Endothelial cell of hepatic sinusoid (primary cell): ENCODE measurements around the gene POPDC2.

Experiments used
- in situ Hi-C: cut with HindIII; loops from 2 replicates; pipeline ENCODE4 v1.10.0; 2017; ENCODE audit warnings: low sequenced_read_pairs

Gene POPDC2

DNA sequence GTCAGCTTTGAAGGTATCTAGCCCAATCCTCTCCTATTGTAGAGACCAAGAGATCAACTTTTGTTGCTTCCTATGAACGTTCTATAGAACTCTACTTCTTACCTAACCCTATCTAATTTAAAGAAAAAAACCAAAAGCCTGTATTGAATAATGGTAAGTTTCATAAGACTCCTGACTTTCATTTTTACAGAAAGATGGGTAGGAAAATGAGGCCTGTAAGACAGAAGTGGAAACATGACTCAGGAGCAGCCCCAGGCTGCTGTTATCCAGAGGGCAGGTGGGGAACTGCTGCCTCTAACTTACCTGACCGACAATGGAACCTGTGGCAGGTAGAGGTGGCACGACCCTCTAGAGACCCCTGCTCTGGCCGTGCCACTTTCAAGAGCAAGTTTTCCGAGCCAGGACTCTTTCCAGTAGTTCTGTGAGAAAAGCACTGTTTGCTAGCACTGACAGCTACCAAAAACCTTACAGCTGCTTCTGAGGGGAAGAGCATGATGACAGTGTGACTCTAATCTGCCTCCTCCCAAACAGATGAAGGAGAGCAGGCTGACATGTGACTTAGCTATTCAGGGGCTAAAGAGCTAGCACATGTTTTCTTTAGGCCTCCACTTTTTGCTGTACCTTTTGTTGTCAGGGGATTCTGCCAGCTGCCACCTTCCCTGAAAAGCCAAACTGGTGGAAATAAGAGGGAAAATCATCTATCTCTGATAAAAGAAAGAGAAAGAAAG, 17.5 kb downstream of the POPDC2 start:
- in situ Hi-C loops: no loop called here

DNA sequence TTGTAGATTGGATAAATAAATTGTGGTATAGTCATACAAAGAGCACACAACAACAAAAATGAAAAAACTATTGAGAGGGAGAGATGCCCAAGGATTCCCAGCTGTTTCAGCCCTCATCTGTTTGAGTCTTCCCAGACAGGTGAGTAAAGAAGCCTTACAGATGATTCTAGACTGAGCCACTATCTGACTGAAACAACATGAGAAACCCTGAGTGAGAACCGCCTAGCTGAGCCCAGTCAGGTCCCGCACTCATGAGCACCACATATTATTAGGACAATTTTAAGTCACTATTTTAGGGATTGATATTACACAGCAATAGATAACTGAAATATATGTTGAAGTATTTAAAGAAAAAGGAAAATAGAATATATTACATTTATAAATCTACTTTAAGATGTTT, 19.0 kb downstream of the POPDC2 start:
- in situ Hi-C loops: no loop called here

DNA sequence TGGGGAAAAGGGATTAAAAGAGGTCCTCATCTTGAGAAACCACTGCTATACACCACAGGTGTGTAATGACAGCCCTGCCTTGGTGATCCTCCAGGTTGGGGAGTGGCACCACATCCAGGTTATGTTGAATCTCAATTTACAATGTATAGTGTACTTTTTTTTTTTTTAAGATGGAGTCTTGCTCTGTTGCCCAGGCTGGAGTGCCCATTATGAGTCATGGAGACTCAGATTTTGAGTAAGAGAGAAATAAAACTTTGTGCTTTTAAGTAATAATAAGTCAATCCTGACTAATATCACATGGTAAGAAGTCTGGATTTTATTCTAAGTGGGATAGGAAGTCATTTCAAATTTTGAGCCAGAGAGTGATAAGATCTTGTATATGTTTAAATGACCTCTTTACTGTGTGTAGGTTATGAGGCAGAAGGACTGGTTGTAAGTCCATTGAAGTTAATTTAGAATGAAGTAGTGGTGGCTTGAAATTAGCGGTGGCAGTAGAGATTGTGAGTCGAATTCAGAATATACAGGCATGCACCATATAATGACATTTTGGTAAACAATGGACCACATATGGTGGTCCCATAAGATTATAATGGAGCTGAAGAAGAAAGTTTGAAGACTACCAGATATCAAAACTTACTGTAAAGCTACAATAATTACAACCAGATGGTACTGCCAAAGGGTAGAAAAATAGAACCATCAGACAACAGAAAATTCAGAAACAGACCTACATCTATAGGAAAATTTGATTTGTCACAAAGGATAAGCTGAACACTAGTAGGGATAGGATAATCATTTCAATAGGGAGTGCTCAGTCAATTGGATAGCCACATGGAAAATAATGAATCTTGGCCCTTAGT, 20.7 kb downstream of the POPDC2 start:
- in situ Hi-C loops: no loop called here

DNA sequence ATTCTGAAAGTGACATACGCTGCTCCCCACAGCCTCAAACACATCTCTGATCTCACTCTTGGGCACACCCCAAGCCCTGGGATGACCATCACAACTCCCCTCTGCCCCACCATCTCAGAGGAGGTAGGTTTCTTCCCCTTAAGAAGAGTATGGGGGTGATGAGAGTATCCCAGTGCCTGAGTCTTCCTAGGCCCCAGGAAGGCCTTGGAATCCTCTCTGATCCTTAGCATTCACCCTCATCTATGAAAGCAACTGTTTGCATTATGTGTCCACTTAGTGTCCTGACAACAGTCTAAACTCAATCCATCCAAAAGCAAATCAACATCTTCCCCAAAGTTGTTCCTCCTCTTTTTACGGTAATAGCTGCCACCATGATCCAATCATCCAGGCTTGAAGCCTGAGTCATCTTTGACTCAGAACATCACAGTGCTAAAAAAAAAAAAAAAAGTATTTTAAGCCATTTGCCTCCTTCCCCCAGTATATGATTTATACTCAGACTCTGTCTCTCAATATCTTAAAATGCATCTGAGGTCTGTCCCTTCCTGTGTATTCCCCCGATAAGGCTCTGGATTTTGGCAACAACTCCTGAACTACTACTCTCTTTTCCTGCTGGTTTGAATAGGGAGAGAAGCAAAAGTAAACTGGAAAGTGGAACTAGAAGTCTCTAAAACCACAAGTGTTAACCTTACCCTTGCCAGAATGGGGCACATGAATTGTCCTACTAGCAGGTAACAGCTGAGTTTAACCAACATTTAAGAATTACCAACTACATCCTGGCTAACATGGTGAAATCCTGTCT, 22.5 kb downstream of the POPDC2 start:
- in situ Hi-C loops: no loop called here

DNA sequence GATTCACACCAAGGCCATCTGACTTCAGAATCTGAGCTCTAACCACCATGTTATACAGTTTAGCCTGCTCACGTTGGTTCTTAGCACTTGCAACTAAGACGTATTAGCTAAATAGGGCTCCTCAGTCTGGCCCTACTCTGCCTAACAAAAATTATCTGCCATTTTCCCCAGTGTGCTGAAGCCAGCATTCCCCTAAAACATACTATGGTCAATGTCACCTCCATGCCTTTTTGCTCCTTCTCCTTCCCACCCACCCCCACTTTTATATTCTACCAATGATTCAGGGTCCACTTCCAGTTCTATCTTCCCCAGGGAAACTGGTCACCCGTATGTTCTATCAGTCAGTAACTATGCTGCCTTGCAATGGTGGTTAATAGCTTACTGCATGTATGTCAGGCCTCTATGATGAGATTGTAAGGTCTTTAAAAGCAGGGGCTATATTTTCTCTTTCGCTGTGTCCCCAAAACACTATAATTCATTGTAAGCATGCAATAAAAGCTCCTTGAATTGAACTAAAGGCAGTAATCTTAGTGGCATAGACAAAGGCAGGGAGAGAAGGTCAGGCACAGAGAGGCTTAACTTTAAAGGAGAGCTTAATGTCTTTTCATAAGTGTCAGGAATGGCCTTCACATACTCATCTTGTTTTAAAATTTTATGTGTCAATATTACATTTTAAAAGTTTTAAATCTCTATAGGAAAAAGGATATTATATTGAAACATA, 23.3 kb downstream of the POPDC2 start:
- in situ Hi-C loops: no loop called here

DNA sequence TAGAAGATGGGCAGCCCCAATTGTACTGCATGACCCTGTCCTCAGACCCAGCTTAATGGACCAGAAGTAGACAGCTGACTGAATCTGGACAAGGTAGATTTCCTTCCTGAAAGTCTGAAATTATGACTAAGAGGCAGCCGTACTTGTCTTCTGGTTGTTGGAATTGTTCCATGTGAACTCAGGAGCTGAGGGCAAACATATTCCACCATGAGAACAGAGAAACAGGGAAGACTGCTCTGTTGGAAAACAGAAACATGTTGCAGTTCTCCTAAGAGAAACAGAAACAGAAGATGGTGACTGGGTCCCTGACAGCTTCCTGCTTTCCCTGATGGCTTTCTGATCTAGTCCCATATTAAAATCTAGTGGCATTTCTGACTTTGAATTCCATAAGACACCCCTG, 24.1 kb downstream of the POPDC2 start:
- in situ Hi-C loops: no loop called here

DNA sequence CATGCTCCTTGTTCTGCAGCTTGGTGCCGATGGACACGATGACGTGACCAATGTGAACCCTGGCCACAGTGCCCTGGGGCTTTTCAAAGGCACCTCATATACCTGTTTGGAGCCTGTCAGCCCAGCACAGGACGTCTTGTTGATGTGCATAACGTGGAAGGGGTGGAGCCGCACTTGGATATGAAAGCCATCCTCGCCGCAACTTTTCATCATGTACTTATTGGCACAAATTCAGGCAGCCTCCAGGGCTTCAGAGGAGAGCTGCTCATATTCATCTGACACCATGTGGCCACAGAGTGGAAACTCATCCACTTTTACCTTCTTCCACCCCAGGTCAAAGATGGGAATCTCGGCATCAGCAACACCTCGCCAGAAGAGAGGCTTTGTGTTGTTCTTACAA, 24.7 kb downstream of the POPDC2 start:
- in situ Hi-C loops: no loop called here

DNA sequence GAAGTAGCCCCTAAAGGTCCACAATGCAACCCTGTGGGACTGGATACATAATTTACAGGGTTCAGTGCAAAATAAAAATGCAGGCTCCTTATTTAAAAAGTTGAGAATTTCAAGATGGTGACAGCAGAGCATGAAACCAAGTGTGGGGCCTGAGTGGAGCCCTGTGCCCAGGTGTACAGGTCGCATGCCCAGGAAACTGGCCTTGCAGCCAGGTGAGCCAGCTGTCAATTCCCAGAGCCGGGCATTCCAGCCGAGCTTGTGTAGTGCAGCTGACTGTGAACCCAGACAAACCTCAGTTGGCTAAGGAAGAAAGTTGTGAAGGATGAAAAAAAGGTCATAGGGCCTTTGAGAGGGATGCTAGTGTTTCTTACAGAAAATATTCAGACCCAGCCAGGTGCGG, 27.6 kb downstream of the POPDC2 start:
- in situ Hi-C loops: no loop called here

DNA sequence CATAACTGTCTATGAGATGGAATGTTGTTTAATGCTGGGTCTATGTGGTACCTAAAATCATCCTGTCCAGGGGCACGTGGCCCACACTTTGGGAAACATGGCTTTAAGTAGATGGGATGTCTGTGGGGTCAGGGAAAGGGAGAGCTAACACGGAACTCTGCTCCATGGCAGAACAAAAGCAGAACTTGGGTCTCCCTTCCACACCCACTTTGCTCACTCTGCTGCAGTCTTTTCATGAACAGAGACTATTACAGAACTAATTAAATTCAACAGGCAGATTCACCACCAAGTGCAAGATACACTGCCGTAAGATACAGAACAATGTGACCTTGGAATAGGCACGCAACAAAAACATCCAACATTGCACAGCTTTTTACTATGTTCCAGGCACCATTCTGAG, 28.2 kb downstream of the POPDC2 start:
- in situ Hi-C loops: no loop called here

DNA sequence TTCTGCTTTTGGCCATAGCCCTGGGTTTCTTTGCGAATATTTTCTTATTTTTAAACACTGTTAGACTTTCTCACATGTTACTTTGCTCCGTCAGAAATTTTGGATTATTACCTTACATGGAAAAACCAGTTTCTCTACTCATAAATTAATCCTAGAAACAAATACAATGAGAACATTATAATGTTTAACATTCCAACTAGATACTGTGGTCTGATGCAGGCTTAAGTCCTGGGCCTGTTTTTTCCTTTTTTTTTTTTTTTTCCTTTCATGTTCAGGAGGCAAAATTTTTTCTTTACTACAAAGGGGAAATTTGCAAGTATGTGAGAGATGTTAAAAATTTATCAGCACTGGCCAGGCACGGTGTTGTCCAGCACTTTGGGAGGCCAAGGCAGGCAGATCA, 28.9 kb downstream of the POPDC2 start:
- in situ Hi-C loops: no loop called here

DNA sequence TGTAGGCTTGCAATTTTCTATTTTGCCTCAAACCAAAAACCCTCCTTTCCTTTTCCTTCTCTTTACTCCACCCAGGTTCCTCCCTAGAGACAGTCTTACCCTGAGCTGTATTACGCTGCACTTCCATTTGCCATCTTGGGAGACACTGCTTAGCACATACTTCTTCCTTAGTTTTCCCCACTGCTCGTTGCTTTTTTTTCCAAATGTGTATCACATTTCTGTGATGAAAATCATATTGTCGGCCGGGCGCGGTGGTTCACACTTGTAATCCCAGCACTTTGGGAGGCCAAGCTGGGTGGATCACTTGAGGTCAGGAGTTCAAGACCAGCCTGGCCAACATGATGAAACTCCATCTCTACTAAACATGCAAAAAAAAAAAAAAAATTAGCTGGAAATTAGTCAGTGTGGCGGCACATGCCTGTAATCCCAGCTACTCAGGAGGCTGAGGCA, 29.5 kb downstream of the POPDC2 start:
- in situ Hi-C loops: no loop called here

DNA sequence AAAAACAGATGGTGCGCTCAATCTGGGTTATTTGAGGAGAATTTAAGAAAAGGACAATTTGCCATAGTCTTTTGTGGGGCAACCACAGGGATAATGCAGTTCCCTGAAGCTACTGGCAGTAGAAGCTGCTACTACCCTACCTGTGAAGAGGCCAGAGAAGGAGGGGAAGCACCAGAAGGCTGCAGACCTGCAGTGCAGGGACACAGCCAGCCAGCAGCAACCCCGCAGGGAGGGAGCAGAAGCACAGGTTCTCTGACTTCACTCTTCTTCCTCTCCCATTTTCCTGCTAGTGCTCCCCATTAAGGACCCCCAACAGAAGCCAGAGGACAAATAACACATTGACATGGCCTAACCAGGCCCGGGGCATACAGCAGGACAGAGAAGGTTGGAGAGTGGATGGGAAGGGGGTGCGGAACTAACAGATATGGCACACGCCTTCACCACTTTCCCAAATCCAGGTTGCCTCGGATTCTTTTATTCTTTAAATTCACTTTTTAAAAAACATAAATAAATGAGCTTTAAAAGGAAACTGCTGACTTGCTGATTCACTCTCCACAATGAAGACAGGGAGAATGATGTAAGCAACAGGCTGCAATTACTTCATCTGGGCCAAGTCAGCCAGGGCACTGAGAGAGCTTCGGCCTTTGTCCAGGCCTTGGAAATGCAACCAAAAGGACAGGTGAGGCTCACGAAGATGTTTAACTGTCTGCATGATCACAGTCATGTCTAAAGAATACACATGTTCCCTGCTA, 30.1 kb downstream of the POPDC2 start:
- in situ Hi-C loops: no loop called here

DNA sequence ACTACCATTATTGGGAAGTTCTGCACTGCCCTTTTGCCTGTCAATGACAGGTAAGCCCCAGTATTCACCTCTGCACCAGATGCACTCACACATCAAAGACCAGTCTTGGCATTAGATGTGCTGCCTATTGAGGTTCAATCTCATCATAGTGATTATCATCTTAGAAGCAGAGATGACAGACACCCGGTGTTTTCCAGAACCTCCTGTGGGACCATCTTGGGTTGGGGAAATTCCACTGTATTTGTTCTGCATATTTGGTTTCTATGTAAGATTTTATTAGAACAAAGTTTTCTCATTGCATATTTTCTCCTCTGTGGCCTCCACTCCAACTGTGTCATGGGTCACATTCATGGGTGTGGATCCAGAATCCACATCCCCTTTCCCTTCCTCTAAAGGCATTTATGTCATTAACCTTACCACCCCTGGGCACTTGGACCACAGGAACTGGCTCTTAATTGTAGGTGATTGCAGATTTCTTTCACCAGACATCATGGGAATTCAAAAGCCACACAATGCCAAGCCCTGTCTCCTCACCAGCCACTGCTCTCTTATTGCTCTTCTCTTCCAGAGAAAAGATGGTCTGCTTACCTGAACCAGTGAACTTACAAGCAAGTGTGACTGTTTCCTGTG, 31.5 kb downstream of the POPDC2 start:
- in situ Hi-C loops: no loop called here

DNA sequence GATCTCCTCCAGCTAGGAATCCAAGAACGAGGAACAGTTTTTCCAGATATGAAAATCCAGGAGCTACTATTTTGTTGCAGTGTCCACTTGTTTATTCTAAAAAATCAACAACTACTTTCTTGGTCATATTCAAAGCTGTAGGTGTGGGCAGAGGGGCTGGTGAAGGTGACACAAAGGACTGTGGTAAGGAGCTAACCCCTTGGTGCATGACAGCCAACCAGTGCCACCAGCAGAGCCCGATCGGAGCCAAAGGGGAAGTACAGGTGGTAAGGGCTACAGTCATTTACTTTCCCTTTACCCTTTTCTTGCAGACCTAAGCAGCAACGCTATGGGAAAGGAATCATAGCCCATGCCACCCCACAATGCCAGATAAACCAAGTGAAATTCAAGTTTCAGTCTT, 32.0 kb downstream of the POPDC2 start:
- in situ Hi-C loops: no loop called here

DNA sequence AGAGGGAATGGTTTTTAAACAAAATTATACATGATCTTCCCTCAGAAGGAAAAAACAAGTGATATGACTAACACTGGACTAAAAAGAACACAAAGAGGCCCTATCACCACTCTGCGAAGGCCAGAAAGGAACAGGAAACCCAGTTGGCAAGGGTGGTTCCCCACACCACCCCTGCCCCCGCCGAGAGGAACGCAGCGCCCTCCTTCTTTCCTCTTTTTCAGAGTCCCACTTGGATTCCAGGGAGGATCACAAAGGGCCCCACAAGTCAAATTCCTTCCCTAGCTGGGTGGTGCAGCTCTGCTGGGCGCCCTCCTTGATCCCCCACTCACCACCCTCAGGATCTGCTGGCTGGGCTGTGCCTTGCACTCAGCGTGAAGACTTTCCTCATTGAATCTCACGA, 32.9 kb downstream of the POPDC2 start:
- in situ Hi-C loops: no loop called here

DNA sequence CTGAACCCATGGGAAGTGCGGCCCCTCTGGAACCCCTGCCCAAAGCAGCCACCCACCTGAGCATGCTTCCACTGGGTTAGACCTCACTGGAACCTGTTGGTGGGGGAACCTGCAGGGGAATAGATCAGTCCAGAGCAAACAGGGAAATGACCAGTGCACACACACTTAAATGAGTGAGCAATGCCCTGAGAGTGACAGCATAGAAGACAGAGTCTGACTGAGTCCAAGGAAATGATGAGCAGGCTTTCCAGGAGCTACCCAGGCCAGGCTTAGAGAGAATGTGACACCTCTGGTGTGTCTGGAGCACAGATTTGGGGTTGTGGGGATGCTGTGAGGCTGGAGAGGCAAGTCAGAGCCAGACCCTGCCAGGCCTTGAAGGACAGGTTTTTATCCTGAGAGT, 34.2 kb downstream of the POPDC2 start:
- in situ Hi-C loops: no loop called here

DNA sequence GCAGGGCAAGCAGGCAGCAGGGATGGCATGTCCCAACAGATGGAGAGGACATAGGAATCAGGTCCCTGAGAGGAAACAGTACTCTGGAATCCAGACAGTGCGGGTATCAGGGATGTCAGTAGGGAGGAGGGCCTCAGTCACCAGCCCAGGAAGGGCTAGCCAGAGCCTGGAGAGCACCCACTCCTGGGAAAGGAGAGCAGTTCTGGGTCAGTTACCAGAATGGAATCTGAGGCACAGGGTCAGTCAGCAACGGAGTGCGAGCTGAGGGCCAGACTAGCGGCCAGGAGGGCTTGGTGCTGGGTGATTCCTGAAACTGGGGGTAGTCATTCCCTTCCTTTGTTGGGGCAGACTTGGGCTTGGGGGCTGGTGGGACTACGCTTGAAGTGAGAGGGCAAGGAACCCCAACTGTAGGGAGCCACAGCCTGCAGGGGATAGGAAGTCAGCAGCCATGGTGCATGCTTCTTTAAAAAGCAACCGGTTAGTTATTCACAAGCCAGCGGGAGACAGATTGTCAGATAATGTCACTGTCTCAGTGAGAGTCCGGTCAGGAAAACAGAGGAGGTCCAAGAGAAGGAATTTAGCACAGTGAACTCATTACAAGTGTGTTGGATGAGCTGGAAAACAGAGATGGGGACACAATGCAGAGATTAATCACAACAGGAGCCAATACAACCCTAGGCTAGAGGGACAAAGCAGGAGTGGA, 34.8 kb downstream of the POPDC2 start:
- in situ Hi-C loops: no loop called here

DNA sequence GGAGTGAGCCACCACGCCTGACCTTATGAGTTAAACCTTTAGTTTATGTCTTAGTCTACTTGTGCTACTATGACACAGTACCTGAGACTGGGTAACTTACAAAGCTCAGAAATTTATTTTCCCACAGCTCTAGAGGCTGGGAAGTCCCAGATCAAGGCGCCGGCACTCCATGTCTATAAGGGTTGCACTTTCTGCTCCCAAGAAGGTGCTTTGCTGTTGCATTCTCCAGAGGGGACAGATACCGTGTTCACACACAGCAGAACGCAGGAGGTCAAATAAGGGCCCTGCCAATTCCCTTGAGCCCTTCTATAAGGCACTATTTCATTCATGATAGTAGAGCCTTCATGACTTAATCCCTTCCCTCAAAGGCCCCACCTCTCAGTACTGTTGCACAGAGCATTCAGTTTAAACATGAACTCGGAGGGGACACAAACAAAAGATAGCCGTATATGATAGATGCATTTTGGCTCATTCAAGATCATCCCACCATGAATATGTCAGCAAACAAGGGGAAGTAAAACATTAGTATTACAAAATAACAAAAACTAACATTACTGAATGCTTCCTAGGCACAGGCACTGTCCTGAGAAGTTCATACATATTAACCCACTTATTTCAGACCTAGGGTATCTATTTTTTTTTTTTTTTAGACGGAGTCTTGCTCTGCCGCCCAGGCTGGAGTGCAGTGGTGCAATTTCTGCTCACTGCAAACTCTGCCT, 36.2 kb downstream of the POPDC2 start:
- in situ Hi-C loops: no loop called here
